Measurements from ENCODE around the gene PIGZ.

PIGZ gene

GRCh38 chr3:196901768-196902167 is 66.9 kb downstream of the PIGZ start:
- no peak for DNase-seq
